NCI-H510A (cell line): ENCODE data around the gene WDR35.

Experiments
- DNase-seq: peaks from one replicate; lab custom pipeline; 2025; lab: John Stamatoyannopoulos, UW

The WDR35 gene

GRCh38 chr2:20011276-20012031 is 21.5 kb upstream of the WDR35 start:
- no peak for DNase-seq

- no peak for DNase-seq
These were observed 18.8 kb upstream of the WDR35 start for GRCh38 chr2:20008703-20009102.

GRCh38 chr2:20005891-20006470 is 16.1 kb upstream of the WDR35 start:
- DNase-seq, result no peak

- DNase-seq, result no peak
These were observed 15.2 kb upstream of the WDR35 start for GRCh38 chr2:20005067-20005627.

- DNase-seq, result no peak
These were observed 11.5 kb upstream of the WDR35 start for GRCh38 chr2:20001361-20001863.

GRCh38 chr2:19993731-19994130 is 3.8 kb upstream of the WDR35 start:
- DNase-seq, result no peak

GRCh38 chr2:19991895-19992294 is 2.0 kb upstream of the WDR35 start:
- no peak for DNase-seq

- no peak for DNase-seq
These were observed 467 bp upstream of the WDR35 start for GRCh38 chr2:19990416-19990728.

GRCh38 chr2:19989342-19989666 is 601 bp downstream of the WDR35 start:
- no peak for DNase-seq

GRCh38 chr2:19988600-19988999 is 1.3 kb downstream of the WDR35 start:
- no peak for DNase-seq

- no peak for DNase-seq
These were observed 2.0 kb downstream of the WDR35 start for GRCh38 chr2:19987936-19988335.

- DNase-seq, result no peak
These were observed 7.6 kb downstream of the WDR35 start for GRCh38 chr2:19982268-19982667.

- no peak for DNase-seq
These were observed 10.0 kb downstream of the WDR35 start for GRCh38 chr2:19979932-19980331.

GRCh38 chr2:19973466-19973865 is 16.4 kb downstream of the WDR35 start:
- no peak for DNase-seq

- DNase-seq, result no peak
These were observed 18.2 kb downstream of the WDR35 start for GRCh38 chr2:19971691-19972090.

- no peak for DNase-seq
These were observed 26.5 kb downstream of the WDR35 start for GRCh38 chr2:19963386-19963785.

GRCh38 chr2:19955544-19956422 is 34.1 kb downstream of the WDR35 start:
- peak; percentile 8 for DNase-seq

GRCh38 chr2:19949071-19949470 is 40.8 kb downstream of the WDR35 start:
- DNase-seq, result no peak

GRCh38 chr2:19947184-19947940 is 42.5 kb downstream of the WDR35 start:
- DNase-seq, result no peak

- no peak for DNase-seq
These were observed 45.6 kb downstream of the WDR35 start for GRCh38 chr2:19944205-19944845.

- DNase-seq, result no peak
These were observed 46.7 kb downstream of the WDR35 start for GRCh38 chr2:19943189-19943588.
